ENCODE data around the gene TP53AIP1. TPM values are rescaled to one million over a fixed set of nuclear protein-coding genes. Genes with fewer than 3 reads are reported as not detected.
"Not testable (repeated sequence)": the region's sequence is repeated elsewhere in the genome, so short reads cannot be mapped to it uniquely, and the experiment has no call there.

The TP53AIP1 gene
- total and polyA plus RNA-seq, 7 donors: 0.07 to 0.51 (median 0.08) TPM; not detected in 4

DNA sequence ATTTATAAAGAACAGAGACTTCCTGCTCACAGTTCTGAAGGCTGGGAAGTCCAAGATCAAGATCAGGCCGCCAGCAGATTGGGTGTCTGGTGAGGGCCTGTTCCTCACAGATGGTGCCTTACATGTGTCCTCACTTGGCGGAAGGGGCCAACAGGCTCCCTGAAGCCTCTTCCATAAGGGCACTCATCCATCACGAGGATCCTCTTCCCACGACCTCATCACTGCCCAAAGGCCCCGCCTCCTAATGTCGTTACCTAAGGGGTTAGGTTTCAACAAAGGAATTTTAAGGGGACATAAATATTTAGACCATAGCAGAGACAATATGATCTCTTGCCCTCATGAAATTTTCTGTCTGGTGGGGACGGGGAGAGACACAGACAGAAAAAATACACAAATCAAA lies 18.6 kb downstream of the TP53AIP1 start:
- Histone ChIP-seq H3K4me3 (no peak overlapping the region), H3K27me3 (ENCODE audit: insufficient read depth in 3 of 3, low read length in 2 of 3) (peaks cover 0 to 7% (median 0%) of the 10 kb centered on the region in 3 donors), H3K9me3 (no peaks in the 10 kb centered on the region), H3K4me1 (no peaks in the 10 kb centered on the region), H3K27ac (no peak overlapping the region), H3K36me3 (ENCODE audit: insufficient read depth in 1 of 2, low read depth in 1 of 2) (no peaks in the 10 kb centered on the region)
- TF ChIP-seq, protein P1, sequence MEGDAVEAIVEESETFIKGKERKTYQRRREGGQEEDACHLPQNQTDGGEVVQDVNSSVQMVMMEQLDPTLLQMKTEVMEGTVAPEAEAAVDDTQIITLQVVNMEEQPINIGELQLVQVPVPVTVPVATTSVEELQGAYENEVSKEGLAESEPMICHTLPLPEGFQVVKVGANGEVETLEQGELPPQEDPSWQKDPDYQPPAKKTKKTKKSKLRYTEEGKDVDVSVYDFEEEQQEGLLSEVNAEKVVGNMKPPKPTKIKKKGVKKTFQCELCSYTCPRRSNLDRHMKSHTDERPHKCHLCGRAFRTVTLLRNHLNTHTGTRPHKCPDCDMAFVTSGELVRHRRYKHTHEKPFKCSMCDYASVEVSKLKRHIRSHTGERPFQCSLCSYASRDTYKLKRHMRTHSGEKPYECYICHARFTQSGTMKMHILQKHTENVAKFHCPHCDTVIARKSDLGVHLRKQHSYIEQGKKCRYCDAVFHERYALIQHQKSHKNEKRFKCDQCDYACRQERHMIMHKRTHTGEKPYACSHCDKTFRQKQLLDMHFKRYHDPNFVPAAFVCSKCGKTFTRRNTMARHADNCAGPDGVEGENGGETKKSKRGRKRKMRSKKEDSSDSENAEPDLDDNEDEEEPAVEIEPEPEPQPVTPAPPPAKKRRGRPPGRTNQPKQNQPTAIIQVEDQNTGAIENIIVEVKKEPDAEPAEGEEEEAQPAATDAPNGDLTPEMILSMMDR (IDR thresholded peaks at IDR 0.05): no peak
- WGBS, 3 donors: 61 to 76% (median 67%) methylated on average over 7 of the region's 7 CpGs
- no peak for ATAC-seq
- intact Hi-C loops (cut with DNase I): no loop called here
- DNase-seq: no peak

GRCh38 chr11:128921793-128922192 lies 20.9 kb downstream of the TP53AIP1 start:
- no peaks in the 10 kb centered on the region for H3K4me1 ChIP-seq
- TF ChIP-seq, protein P1 (IDR thresholded peaks at IDR 0.05): no peak
- no peak for ATAC-seq
- intact Hi-C loops (cut with DNase I): no loop called here
- H3K4me3 ChIP-seq: no peak overlapping the region
- H3K27ac ChIP-seq: no peak overlapping the region
- 71 to 74% (median 74%) methylated on average over 4 of the region's 4 CpGs for WGBS, 3 donors
- no peaks in the 10 kb centered on the region for H3K36me3 ChIP-seq (ENCODE audit: insufficient read depth in 1 of 2, low read depth in 1 of 2)
- DNase-seq: no peak
- H3K27me3 ChIP-seq (ENCODE audit: insufficient read depth in 3 of 3, low read length in 2 of 3): peaks cover 0 to 5% (median 0%) of the 10 kb centered on the region in 3 donors
- H3K9me3 ChIP-seq: no peaks in the 10 kb centered on the region

GRCh38 chr11:128920666-128921065 lies 22.0 kb downstream of the TP53AIP1 start:
- Histone ChIP-seq H3K9me3 (no peaks in the 10 kb centered on the region), H3K4me3 (no peak overlapping the region), H3K27ac (no peak overlapping the region), H3K36me3 (ENCODE audit: insufficient read depth in 1 of 2, low read depth in 1 of 2) (no peaks in the 10 kb centered on the region), H3K4me1 (no peaks in the 10 kb centered on the region), H3K27me3 (ENCODE audit: insufficient read depth in 3 of 3, low read length in 2 of 3) (peaks cover 0 to 5% (median 0%) of the 10 kb centered on the region in 3 donors)
- intact Hi-C loops (cut with DNase I): no loop called here
- TF ChIP-seq, protein P1 (IDR thresholded peaks at IDR 0.05): no peak
- ATAC-seq (no peak), DNase-seq (no peak)
- WGBS, 3 donors: 88 to 91% (median 89%) methylated on average over 15 of the region's 15 CpGs

DNA sequence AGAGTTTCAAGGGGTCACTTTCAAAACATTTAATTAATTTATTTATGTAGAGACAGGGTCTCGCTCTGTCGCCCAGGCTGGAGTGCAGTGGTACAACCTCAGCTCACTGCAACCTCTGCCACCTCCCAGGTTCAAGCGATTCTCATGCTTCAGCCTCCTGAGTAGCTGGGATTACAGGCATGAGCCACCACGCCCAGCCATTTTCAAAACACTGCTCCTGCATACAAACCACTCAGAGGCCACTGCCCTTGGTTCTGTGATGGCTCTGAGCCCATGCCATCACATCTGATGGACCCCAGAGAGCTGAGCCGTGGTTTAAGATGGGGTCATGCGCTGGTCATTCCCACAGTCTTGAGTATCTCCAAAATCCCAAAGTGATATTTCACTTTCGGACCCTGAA lies 23.0 kb downstream of the TP53AIP1 start:
- H3K27me3 ChIP-seq (ENCODE audit: insufficient read depth in 3 of 3, low read length in 2 of 3); H3K4me1 ChIP-seq; DNase-seq; H3K27ac ChIP-seq; intact Hi-C loops (cut with DNase I); H3K36me3 ChIP-seq (ENCODE audit: insufficient read depth in 1 of 2, low read depth in 1 of 2); ATAC-seq; H3K4me3 ChIP-seq; H3K9me3 ChIP-seq: not testable (repeated sequence)
- WGBS, 3 donors: 76 to 81% (median 78%) methylated on average over 7 of the region's 7 CpGs

GRCh38 chr11:128919216-128919615 lies 23.5 kb downstream of the TP53AIP1 start:
- ATAC-seq (no peak), DNase-seq (no peak)
- no peak overlapping the region for H3K27ac ChIP-seq
- no peaks in the 10 kb centered on the region for H3K4me1 ChIP-seq
- no peaks in the 10 kb centered on the region for H3K36me3 ChIP-seq (ENCODE audit: insufficient read depth in 1 of 2, low read depth in 1 of 2)
- intact Hi-C loops (cut with DNase I): no loop called here
- no peaks in the 10 kb centered on the region for H3K9me3 ChIP-seq
- WGBS, 3 donors: 36 to 49% (median 37%) methylated on average over 5 of the region's 5 CpGs
- TF ChIP-seq, protein P1 (IDR thresholded peaks at IDR 0.05): no peak
- peaks cover 0 to 6% (median 3%) of the 10 kb centered on the region in 3 donors for H3K27me3 ChIP-seq (ENCODE audit: insufficient read depth in 3 of 3, low read length in 2 of 3)
- no peak overlapping the region for H3K4me3 ChIP-seq
